Retina (tissue), 1 donor: ENCODE results near the gene NTF4.
"Not testable (repeated sequence)": the region's sequence is repeated elsewhere in the genome, so short reads cannot be mapped to it uniquely, and the experiment has no call there.

ENCODE experiments used
- DNase-seq: peaks from one replicate; pipeline ENCODE4 v3.0.0-alpha.2; 2016

Gene NTF4

GRCh38 chr19:49086296-49086695, 21.7 kb upstream of the NTF4 start:
- no peak for DNase-seq

GRCh38 chr19:49085868-49086232, 21.2 kb upstream of the NTF4 start:
- DNase-seq: no peak

- peak; percentile 100 for DNase-seq
Measured at GRCh38 chr19:49085020-49085867, 20.6 kb upstream of the NTF4 start, which contains the start of gene SNRNP70. Gene SNRNP70, plus strand, starts transcription at chr19:49085451. Its CDS starts 964 bp downstream, at chr19:49086415.

GRCh38 chr19:49084206-49085019, 19.8 kb upstream of the NTF4 start:
- DNase-seq: no peak

GRCh38 chr19:49081273-49081672, 16.7 kb upstream of the NTF4 start:
- DNase-seq: no peak

GRCh38 chr19:49080392-49080791, 15.8 kb upstream of the NTF4 start:
- no peak for DNase-seq

- peak; percentile 63 for DNase-seq
Measured at GRCh38 chr19:49074869-49075268, 10.3 kb upstream of the NTF4 start.

- DNase-seq: no peak
Measured at GRCh38 chr19:49073514-49074378, 9.1 kb upstream of the NTF4 start.

- peak; percentile 68 for DNase-seq
Measured at GRCh38 chr19:49071860-49072547, 7.4 kb upstream of the NTF4 start.

GRCh38 chr19:49070416-49070815, 5.8 kb upstream of the NTF4 start:
- no peak for DNase-seq

GRCh38 chr19:49069026-49069425, 4.4 kb upstream of the NTF4 start:
- DNase-seq: no peak

GRCh38 chr19:49067554-49067953, 2.9 kb upstream of the NTF4 start:
- DNase-seq: no peak

GRCh38 chr19:49065905-49066512, 1.4 kb upstream of the NTF4 start:
- DNase-seq: no peak

- no peak for DNase-seq
Measured at GRCh38 chr19:49064029-49064629, 489 bp downstream of the NTF4 start.

GRCh38 chr19:49061445-49061844, 3.2 kb downstream of the NTF4 start:
- no peak for DNase-seq

- no peak for DNase-seq
Measured at GRCh38 chr19:49061000-49061399, 3.6 kb downstream of the NTF4 start.

- no peak for DNase-seq
Measured at GRCh38 chr19:49059053-49059452, 5.6 kb downstream of the NTF4 start.

GRCh38 chr19:49058562-49058961, 6.1 kb downstream of the NTF4 start:
- DNase-seq: no peak

GRCh38 chr19:49057636-49058234, 6.9 kb downstream of the NTF4 start, which contains the start of gene CGB7:
Gene CGB7, minus strand, starts transcription at chr19:49057749. Its CDS starts 2,374 bp downstream, at chr19:49055375.
- DNase-seq: peak; percentile 85

- not testable (repeated sequence) for DNase-seq
Measured at GRCh38 chr19:49056902-49057596, 7.6 kb downstream of the NTF4 start.
